Neural progenitor cell (in vitro differentiated cells): ENCODE data around the gene EGFLAM. TPM values are rescaled to one million over a fixed set of nuclear protein-coding genes. Genes with fewer than 3 reads are reported as not detected.

Experiments used
- DNase-seq: peaks from one replicate; pipeline ENCODE4 v3.0.0-alpha.2; 2016; ENCODE audit warnings: low spot score
- H2AFZ ChIP-seq: fragments of 200-600 bp; sonication (generic); replicated peaks from 2 replicates; pipeline ENCODE4 v1.6.1; 2016; ENCODE audit warnings: antibody characterized with exemption
- H3F3A ChIP-seq: fragments of 200-600 bp; sonication (generic); 2 replicates; pipeline ENCODE4 v1.6.1; 2016; ENCODE audit warnings: antibody characterized with exemption, low read depth
- H3K27ac ChIP-seq: fragments of 200-600 bp; sonication (generic); 2 replicates; pipeline ENCODE4 v1.5.1; 2016; ENCODE audit warnings: mild to moderate bottlenecking
- H3K27me3 ChIP-seq: fragments of 200-600 bp; sonication (generic); 2 replicates; pipeline ENCODE4 v1.6.1; 2016; ENCODE audit warnings: mild to moderate bottlenecking, moderate library complexity
- H3K36me3 ChIP-seq: fragments of 200-600 bp; sonication (generic); 2 replicates; pipeline ENCODE4 v1.5.1; 2016
- H3K4me1 ChIP-seq: fragments of 200-600 bp; sonication (generic); 2 replicates; pipeline ENCODE4 v1.6.1; 2016; ENCODE audit warnings: mixed run types
- H3K4me2 ChIP-seq: fragments of 200-600 bp; sonication (generic); 2 replicates; pipeline ENCODE4 v1.6.1; 2016
- H3K4me3 ChIP-seq: fragments of 200-600 bp; sonication (generic); 2 replicates; pipeline ENCODE4 v1.5.1; 2016
- H3K79me2 ChIP-seq: fragments of 200-600 bp; sonication (generic); 2 replicates; pipeline ENCODE4 v1.6.1; 2016; ENCODE audit warnings: low read depth
- H3K9ac ChIP-seq: fragments of 200-600 bp; sonication (generic); 2 replicates; pipeline ENCODE4 v1.6.1; 2016
- H3K9me3 ChIP-seq: fragments of 200-600 bp; sonication (generic); 2 replicates; pipeline ENCODE4 v1.5.1; 2016; ENCODE audit warnings: low read depth
- H4K20me1 ChIP-seq: fragments of 200-600 bp; sonication (generic); 2 replicates; pipeline ENCODE4 v1.6.1; 2016; ENCODE audit warnings: low read depth
- H3K27ac Mint-ChIP-seq: 3 replicates; pipeline ENCODE4 v1.8.0; 2021; ENCODE audit warnings: mixed read lengths
- H3K27me3 Mint-ChIP-seq: 2 replicates; pipeline ENCODE4 v1.8.0; 2022; ENCODE audit warnings: low read depth, mild to moderate bottlenecking, inconsistent platforms, moderate library complexity, mixed read lengths; ENCODE audit not compliant: insufficient read depth
- H3K36me3 Mint-ChIP-seq: 3 replicates; pipeline ENCODE4 v1.8.0; 2021; ENCODE audit warnings: mixed read lengths
- H3K4me1 Mint-ChIP-seq: 3 replicates; pipeline ENCODE4 v1.8.0; 2021; ENCODE audit warnings: mixed read lengths
- H3K4me3 Mint-ChIP-seq: 3 replicates; pipeline ENCODE4 v1.8.0; 2021; ENCODE audit warnings: mild to moderate bottlenecking, moderate library complexity, mixed read lengths
- H3K9me3 Mint-ChIP-seq: 3 replicates; pipeline ENCODE4 v1.8.0; 2020; ENCODE audit warnings: mixed read lengths
- EZH2 ChIP-seq: fragments of 200-600 bp; sonication (generic); IDR thresholded peaks from 2 replicates; pipeline ENCODE4 v1.6.1; 2017; ENCODE audit warnings: antibody characterized with exemption, mild to moderate bottlenecking, moderate library complexity
- EZH2phosphoT487 ChIP-seq: fragments of 200-600 bp; sonication (generic); IDR thresholded peaks from 2 replicates; pipeline ENCODE4 v1.6.1; 2017; ENCODE audit warnings: antibody characterized with exemption
- total RNA-seq: library from RNA; depleted of rRNA; stranded (reverse); fragments of >200 nt; gene quantifications from 2 replicates; pipeline ENCODE4 v1.2.3, GENCODE V29; 2015; ENCODE audit warnings: low replicate concordance
- TF ChIP-seq, protein P1 (sequence below): fragments of 200-600 bp; sonication (generic); IDR thresholded peaks from 2 replicates; pipeline ENCODE4 v1.5.1; 2017; ENCODE audit warnings: antibody characterized with exemption, mild to moderate bottlenecking

The EGFLAM gene
- total RNA-seq, 1 donor from 2014 or later: 0.69 TPM

DNA sequence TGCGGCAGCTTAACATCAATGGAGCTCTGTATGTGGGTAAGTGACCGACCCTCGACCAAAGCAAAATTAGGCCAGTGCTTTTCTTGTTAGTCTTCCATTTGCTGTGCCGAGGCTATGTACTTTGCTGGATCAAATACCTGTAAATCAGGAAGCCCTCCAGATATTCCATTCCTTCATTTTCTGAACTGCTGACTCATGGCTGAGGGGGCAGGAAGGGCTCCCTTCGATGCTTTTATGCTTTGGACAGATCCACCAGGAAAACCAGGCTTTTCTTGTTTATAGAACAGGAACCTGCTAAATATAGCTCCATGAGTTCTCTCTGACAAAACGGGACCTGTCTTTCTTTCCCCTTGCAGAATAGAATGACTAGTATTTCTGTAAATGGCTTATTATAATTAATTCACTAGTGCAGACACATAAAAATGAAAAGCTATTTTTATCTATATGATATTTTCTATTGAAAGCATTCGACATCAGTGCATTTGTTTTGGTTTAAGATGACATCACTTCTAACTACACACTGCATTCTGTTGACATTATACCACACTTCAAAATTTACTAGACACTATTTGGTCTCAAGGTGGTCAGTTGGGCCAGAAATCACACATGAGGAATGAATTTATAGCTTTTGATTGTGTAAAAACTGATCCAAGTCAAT is 204.7 kb downstream of the EGFLAM start:
- Mint-ChIP-seq H3K9me3 (peaks cover 2% of the 10 kb centered on the region), H3K36me3 (no peaks in the 10 kb centered on the region), H3K4me1 (peaks cover 10% of the 10 kb centered on the region), H3K27me3 (peaks cover 4% of the 10 kb centered on the region), H3K27ac (no peak overlapping the region), H3K4me3 (no peak overlapping the region)
- H3K79me2 ChIP-seq: no peaks in the 10 kb centered on the region
- no peaks in the 10 kb centered on the region for H3K27me3 ChIP-seq
- no peaks in the 10 kb centered on the region for H3F3A ChIP-seq
- H2AFZ ChIP-seq: no peak overlapping the region
- no peaks in the 10 kb centered on the region for H3K9me3 ChIP-seq
- H3K27ac ChIP-seq: no peak overlapping the region
- no peak overlapping the region for H3K4me2 ChIP-seq
- no peak overlapping the region for H3K4me3 ChIP-seq
- no peak for TF ChIP-seq EZH2phosphoT487
- TF ChIP-seq, protein P1, sequence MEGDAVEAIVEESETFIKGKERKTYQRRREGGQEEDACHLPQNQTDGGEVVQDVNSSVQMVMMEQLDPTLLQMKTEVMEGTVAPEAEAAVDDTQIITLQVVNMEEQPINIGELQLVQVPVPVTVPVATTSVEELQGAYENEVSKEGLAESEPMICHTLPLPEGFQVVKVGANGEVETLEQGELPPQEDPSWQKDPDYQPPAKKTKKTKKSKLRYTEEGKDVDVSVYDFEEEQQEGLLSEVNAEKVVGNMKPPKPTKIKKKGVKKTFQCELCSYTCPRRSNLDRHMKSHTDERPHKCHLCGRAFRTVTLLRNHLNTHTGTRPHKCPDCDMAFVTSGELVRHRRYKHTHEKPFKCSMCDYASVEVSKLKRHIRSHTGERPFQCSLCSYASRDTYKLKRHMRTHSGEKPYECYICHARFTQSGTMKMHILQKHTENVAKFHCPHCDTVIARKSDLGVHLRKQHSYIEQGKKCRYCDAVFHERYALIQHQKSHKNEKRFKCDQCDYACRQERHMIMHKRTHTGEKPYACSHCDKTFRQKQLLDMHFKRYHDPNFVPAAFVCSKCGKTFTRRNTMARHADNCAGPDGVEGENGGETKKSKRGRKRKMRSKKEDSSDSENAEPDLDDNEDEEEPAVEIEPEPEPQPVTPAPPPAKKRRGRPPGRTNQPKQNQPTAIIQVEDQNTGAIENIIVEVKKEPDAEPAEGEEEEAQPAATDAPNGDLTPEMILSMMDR: no peak
- no peak for TF ChIP-seq EZH2
- no peaks in the 10 kb centered on the region for H3K36me3 ChIP-seq
- H3K9ac ChIP-seq: no peak overlapping the region
- no peaks in the 10 kb centered on the region for H4K20me1 ChIP-seq
- no peak for DNase-seq
- no peaks in the 10 kb centered on the region for H3K4me1 ChIP-seq

DNA sequence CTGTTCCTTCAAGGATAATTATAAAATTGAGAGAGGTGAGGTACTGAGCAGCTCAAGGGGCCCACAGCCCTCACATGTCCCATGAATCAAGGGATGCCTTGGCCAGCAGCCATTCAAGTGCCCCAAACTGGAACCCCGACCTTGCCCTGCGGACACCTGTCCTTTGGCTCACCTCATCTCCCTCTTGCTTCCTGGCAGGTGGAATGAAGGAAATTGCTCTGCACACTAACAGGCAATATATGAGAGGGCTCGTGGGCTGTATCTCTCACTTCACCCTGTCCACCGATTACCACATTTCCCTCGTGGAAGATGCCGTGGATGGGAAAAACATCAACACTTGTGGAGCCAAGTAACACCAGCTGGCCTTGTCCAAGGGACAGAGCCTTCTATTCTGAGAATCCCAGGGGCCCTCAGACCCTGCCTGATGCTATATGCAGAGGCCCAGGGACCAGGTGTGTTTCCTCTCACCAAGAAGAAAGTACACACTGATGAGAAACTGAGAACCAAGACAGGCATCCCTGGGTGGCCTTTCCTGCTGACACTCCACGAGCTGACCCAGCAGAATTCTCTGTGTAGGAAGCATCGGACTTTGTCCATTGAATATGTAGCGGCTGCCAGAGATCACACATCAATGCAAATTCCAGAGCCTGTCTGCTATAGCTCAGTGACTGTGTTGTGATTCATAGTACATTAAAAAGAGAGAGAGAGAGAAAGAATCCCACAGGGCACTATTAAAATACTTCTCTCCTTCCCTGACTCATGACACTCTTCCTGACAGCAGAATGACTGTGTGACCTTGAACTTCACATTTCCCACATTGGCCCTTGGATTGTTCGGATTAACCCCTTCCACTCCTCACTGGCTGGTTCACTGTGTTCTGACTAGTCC is 205.5 kb downstream of the EGFLAM start:
- no peaks in the 10 kb centered on the region for H3K79me2 ChIP-seq
- H3F3A ChIP-seq: no peaks in the 10 kb centered on the region
- no peak overlapping the region for H2AFZ ChIP-seq
- H3K4me1 ChIP-seq: peaks cover 3% of the 10 kb centered on the region
- no peaks in the 10 kb centered on the region for H3K36me3 Mint-ChIP-seq
- H3K9me3 ChIP-seq: no peaks in the 10 kb centered on the region
- no peak for DNase-seq
- H3K4me2 ChIP-seq: no peak overlapping the region
- H3K27me3 Mint-ChIP-seq: peaks cover 4% of the 10 kb centered on the region
- H3K27ac ChIP-seq: no peak overlapping the region
- H3K4me1 Mint-ChIP-seq: peaks cover 18% of the 10 kb centered on the region
- no peak for TF ChIP-seq EZH2phosphoT487
- no peak for TF ChIP-seq EZH2
- TF ChIP-seq, protein P1: no peak
- H4K20me1 ChIP-seq: no peaks in the 10 kb centered on the region
- no peaks in the 10 kb centered on the region for H3K27me3 ChIP-seq
- H3K9ac ChIP-seq: no peak overlapping the region
- H3K4me3 Mint-ChIP-seq: no peak overlapping the region
- H3K4me3 ChIP-seq: no peak overlapping the region
- no peak overlapping the region for H3K27ac Mint-ChIP-seq
- H3K9me3 Mint-ChIP-seq: peaks cover 2% of the 10 kb centered on the region
- no peaks in the 10 kb centered on the region for H3K36me3 ChIP-seq

DNA sequence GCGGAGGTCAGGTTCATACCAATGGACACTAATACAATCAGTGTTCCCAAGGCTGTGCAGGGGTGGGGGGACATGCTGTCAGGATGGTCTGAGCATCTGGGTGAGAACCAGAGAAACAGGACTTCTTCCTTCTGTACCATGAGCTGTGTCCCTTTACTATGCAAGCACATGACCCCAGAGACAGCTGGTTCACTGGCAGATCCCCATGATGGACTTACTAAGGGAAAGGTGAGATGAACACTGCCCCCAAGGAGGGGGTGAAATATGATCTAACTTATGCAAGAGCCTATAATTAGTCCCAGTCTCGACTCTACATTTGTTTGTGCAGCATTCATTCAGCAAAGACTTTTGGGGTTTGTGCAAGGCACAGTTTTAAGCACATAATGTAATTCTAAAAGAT is 206.7 kb downstream of the EGFLAM start:
- Histone ChIP-seq H3K36me3 (no peaks in the 10 kb centered on the region), H3K27ac (no peak overlapping the region), H3K27me3 (no peaks in the 10 kb centered on the region), H3K4me3 (no peak overlapping the region), H4K20me1 (no peaks in the 10 kb centered on the region), H3F3A (no peaks in the 10 kb centered on the region), H3K4me1 (peaks cover 7% of the 10 kb centered on the region), H3K9ac (no peak overlapping the region), H2AFZ (no peak overlapping the region), H3K79me2 (no peaks in the 10 kb centered on the region), H3K9me3 (no peaks in the 10 kb centered on the region), H3K4me2 (no peak overlapping the region)
- H3K27me3 Mint-ChIP-seq: peaks cover 4% of the 10 kb centered on the region
- DNase-seq: no peak
- H3K4me3 Mint-ChIP-seq: no peak overlapping the region
- H3K27ac Mint-ChIP-seq: no peak overlapping the region
- peaks cover 25% of the 10 kb centered on the region for H3K4me1 Mint-ChIP-seq
- TF ChIP-seq, protein P1: no peak
- TF ChIP-seq EZH2phosphoT487 (no peak), EZH2 (no peak)
- H3K9me3 Mint-ChIP-seq: peaks cover 2% of the 10 kb centered on the region
- H3K36me3 Mint-ChIP-seq: no peaks in the 10 kb centered on the region
